ENCODE measurements around the gene LGI2.

LGI2 gene

DNA sequence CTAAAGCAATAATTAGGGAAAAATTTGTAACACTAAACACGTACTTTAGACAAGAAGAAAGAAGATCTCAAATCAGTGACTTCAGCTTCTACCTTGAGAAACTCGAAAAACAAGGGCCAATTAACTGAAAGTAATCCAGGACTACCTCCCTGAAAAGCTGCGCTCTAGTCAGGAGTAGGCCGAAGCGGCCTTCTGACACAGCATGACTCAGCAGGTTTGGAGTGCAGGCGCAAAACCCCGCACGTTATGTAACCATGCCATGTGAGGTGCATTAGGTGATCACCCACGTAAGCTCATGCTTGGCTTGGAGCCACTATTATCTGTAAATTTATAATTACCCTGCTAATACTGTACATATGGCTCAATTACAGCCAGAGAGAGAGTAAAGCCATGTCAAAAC lies 65.1 kb downstream of the LGI2 start:
- no peak for DNase-seq

DNA sequence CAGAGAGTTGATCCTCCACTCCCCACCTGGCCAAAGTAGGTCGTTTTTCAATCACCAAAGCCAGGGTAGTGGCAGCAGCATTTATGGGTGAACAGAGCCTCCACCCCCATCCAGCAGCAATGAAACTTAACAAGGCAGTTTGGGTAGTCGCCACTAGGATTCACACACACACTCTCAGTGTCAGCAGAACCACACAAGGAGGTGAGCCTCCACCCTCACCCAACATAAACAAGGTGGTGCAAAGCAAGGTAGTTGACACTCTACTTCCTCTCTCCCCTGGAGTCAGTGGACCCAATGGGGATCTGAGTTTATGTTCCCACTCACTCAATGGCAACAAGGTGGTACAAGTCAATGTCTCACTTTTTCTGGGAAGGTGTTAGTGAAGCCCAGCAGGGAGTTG lies 67.5 kb downstream of the LGI2 start:
- no peak for DNase-seq

DNA sequence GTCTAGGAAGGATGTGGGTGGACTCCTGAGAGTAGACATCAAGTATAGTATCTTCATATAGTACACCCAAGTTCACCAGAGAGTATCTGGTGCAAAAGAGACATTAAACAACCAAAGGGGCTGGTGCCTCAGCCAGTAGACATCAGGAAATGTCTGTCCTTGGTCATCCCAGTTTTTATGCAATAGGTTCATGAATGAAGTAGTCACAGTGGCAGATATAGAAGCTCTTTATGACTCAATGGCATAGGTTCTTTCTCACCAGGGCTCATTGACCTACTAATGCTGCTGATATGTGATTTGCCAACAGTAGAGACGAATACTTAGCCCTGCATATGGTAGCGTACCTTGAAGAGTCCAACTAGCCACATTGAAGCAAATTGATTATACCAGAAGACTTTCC lies 72.9 kb downstream of the LGI2 start:
- no peak for DNase-seq

DNA sequence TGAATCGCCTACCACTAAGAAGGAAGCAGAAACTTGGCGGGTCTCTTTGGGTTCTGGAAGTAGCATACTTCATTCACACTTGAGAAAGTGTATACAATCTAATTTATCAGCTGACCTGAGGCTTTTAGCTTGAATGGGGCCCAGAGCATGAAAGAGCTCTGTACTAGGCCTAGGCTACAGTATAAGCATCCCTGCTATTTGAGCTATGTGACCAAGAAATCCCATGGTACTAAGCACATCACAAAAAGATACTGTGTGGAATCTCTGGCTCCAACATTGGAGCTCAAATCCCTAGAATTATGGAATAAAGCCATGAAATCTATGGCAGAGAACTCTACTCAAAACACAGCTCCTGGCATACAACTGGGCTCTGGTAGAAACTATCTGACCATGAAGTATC lies 74.0 kb downstream of the LGI2 start:
- no peak for DNase-seq

DNA sequence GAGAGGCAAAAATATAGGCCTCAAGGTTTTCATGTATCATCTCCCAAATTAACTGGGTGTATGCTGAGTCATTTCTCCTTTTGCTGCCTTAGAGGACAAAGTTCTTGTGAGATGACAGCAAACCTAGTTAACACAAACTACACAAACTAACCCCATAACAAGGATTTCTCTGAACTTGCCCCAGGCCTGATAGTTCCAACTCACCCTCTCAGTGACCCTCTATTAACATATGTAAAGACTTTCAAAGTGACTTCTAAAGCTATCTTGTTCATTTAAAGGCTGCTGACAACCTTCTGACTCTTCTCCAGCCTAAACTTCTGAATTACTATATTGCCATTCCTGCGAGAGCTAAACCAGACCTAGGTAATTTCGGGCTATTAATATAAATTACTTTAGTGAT lies 74.7 kb downstream of the LGI2 start:
- DNase-seq: no peak

DNA sequence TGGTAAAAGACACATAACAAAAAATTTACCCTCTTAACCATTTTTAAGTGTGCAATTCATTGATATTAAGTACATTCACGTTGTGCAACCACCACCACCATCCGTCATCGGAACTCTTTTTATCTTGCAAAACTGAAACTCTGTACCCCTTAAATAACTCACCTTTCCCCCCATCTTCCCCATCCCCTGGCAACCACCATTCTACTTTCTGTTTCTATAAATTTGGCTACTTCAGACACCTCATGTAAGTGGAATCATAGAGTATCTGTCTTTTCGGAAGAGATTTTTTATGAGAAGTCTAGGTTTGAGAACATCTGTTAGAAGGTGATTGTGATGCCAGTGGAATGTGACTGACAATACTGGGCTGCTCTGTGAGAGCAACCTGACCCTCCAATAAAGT lies 78.1 kb downstream of the LGI2 start:
- DNase-seq: no peak

DNA sequence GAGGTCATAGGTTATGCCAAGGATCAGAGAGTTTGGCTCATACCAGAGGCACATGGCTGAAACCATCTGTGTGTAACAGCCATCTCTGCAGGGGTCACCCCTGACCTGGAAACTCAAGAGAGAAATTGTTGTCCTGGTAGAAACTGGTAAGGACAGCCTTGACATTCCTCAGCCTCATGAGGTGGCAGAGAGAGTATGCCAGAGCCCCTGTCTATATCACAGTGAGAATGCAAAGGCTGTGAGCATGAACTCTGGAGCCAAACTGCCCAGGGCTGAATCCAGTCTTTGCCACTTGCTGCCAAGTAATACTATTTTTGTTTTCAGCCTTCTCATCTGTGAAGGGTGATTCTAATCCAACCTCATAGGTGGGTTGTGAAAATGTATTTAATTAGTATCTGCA lies 80.8 kb downstream of the LGI2 start:
- no peak for DNase-seq
